ENCODE results near the gene DCUN1D1. TPM values are rescaled to one million over a fixed set of nuclear protein-coding genes. Genes with fewer than 3 reads are reported as not detected.

DCUN1D1 gene
- total and polyA plus RNA-seq, 8 donors: 2.8 to 25.0 (median 16.3) TPM

DNA sequence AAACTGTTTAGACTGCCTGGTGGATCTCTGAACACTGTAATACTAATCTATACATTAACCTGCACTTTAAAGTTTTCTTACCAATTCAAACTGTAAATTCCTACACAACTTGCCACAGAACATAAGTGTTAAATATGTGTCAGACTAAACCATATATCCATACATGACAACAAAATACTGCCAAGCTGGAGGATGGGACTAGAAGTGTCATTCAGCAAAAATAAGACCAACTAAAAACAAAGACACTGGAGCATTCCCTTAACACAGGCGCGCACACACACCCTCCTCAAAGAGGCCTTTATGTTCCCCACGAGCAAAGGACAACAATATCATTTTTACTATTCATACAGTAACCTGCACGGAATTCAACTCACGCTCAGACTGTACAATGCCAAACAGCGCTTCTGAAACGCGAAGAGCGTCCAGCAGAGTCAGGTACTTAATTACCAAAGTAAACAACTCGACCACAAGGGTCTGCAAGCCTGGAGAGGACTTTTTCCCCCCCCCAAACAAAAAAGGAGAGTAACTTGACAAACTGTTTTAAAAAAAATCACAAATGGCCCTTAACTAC lies 1.1 kb downstream of the DCUN1D1 start:
- intact Hi-C loops (cut with DNase I): no loop called here
- Histone ChIP-seq H3K27me3 (no peaks in the 10 kb centered on the region), H3K9me3 (no peaks in the 10 kb centered on the region), H3K27ac (no peak overlapping the region), H3K4me1 (peaks cover 0 to 10% (median 8%) of the 10 kb centered on the region in 3 donors), H3K36me3 (no peaks in the 10 kb centered on the region), H3K4me3 (peak overlapping the region; percentile 74 to 94 (median 84))
- TF ChIP-seq, protein P1, sequence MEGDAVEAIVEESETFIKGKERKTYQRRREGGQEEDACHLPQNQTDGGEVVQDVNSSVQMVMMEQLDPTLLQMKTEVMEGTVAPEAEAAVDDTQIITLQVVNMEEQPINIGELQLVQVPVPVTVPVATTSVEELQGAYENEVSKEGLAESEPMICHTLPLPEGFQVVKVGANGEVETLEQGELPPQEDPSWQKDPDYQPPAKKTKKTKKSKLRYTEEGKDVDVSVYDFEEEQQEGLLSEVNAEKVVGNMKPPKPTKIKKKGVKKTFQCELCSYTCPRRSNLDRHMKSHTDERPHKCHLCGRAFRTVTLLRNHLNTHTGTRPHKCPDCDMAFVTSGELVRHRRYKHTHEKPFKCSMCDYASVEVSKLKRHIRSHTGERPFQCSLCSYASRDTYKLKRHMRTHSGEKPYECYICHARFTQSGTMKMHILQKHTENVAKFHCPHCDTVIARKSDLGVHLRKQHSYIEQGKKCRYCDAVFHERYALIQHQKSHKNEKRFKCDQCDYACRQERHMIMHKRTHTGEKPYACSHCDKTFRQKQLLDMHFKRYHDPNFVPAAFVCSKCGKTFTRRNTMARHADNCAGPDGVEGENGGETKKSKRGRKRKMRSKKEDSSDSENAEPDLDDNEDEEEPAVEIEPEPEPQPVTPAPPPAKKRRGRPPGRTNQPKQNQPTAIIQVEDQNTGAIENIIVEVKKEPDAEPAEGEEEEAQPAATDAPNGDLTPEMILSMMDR (IDR thresholded peaks at IDR 0.05): no peak
- ATAC-seq (peak in 2 of 4 donors; percentile 9 to 13), DNase-seq (no peak), FAIRE-seq (no peak)
- 1 to 2% methylated on average over 10 of the region's 10 CpGs for WGBS, 2 donors

DNA sequence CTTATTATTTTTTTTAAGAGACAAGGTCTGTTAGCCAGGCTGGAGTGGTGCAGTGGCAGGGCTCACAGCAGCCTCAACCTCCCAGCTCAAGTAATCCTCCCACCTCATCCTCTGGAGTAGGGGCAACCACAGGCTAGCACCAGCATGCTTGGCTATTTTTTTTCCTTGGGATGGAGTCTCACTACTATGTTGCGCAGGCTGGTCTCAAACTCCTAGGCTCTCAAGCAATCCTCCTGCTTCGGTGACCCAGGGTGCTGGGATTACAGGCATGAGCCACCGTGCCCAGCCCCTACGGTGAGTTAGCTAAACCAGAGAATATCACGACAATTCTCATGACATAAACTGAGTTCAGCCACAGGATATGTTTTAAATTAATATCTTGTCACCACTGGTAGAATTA lies 2.0 kb downstream of the DCUN1D1 start:
- no peak for FAIRE-seq
- Histone ChIP-seq H3K4me3 (no peak overlapping the region), H3K36me3 (no peaks in the 10 kb centered on the region), H3K27me3 (no peaks in the 10 kb centered on the region), H3K4me1 (peaks cover 0 to 10% (median 8%) of the 10 kb centered on the region in 3 donors), H3K9me3 (no peaks in the 10 kb centered on the region), H3K27ac (no peak overlapping the region)
- TF ChIP-seq, protein P1 (IDR thresholded peaks at IDR 0.05): no peak
- 74 to 82% methylated on average over 5 of the region's 5 CpGs for WGBS, 2 donors
- intact Hi-C loops (cut with DNase I): no loop called here
- DNase-seq: no peak
- no peak for ATAC-seq

DNA sequence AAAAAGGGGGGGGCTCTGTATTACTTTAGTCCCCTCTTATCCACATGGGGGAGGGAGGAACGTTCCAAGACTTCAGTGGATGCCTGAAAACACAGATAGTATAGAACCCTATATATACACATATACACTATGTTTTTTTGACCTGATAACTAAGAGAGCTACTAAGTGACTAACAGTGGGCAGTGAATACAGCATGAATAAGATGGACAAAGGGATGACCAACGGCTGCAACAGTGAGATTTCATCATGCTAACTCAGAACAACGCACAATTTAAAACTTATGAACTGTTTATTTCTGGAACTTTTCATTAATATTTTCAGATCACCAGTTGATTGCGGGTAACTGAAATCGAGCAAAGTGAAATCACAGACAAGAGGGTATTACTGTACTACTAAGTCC lies 7.3 kb downstream of the DCUN1D1 start:
- Histone ChIP-seq H3K27ac (no peak overlapping the region), H3K4me3 (no peak overlapping the region), H3K36me3 (no peaks in the 10 kb centered on the region), H3K27me3 (no peaks in the 10 kb centered on the region), H3K4me1 (peaks cover 0 to 14% (median 0%) of the 10 kb centered on the region in 3 donors), H3K9me3 (no peaks in the 10 kb centered on the region)
- TF ChIP-seq, protein P1 (IDR thresholded peaks at IDR 0.05): no peak
- DNase-seq (no peak), ATAC-seq (no peak), FAIRE-seq (no peak)
- 95 to 99% methylated on average over 5 of the region's 5 CpGs for WGBS, 2 donors
- intact Hi-C loops (cut with DNase I): no loop called here

DNA sequence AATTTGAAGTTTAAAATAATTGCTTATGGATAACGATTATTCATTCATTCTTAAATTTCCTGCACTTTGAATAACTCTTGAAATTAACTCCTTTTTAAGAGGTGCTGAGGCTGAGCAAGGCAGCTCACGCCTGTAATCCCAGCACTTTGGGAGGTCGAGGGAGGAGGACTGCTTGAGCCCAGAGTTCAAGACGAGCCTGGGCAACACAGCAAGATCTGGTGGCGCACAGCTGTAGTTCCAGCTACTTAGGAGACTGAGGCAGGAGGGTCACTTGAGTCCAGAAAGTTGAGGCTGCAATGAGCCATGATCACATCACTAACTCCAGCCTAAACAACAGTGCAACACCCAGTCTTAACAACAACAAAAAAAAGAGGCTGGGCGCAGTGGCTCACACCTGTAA lies 8.0 kb downstream of the DCUN1D1 start:
- DNase-seq (no peak), FAIRE-seq (no peak), ATAC-seq (no peak)
- peaks cover 0 to 19% (median 0%) of the 10 kb centered on the region in 3 donors for H3K4me1 ChIP-seq
- intact Hi-C loops (cut with DNase I): no loop called here
- TF ChIP-seq, protein P1 (IDR thresholded peaks at IDR 0.05): no peak
- H3K27me3 ChIP-seq: no peaks in the 10 kb centered on the region
- H3K9me3 ChIP-seq: no peaks in the 10 kb centered on the region
- no peaks in the 10 kb centered on the region for H3K36me3 ChIP-seq
- no peak overlapping the region for H3K27ac ChIP-seq
- no peak overlapping the region for H3K4me3 ChIP-seq
- 89 to 93% methylated on average over 6 of the region's 6 CpGs for WGBS, 2 donors

DNA sequence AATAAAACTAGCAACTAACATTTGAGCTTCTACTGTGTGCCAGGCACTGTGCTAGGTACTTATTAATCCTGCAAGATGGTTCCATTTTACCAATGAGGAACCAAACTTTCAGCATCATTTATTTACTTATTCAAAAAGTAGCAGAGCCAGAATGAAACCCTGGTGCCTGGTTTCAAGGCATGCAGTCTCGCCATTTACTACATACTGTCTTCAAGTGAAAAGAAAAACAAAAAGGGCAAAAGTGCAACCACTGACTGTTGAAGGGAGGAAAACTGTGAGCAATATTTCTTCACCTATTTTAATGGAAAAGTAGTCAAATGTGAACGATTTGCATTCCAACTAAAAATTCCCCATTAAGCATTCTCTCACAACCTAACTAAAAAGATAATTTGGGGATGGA lies 8.7 kb downstream of the DCUN1D1 start:
- WGBS, 2 donors: 72 to 73% methylated on average over 2 of the region's 2 CpGs
- FAIRE-seq (no peak), ATAC-seq (no peak), DNase-seq (no peak)
- Histone ChIP-seq H3K4me3 (no peak overlapping the region), H3K27me3 (no peaks in the 10 kb centered on the region), H3K36me3 (no peaks in the 10 kb centered on the region), H3K4me1 (peaks cover 0 to 19% (median 0%) of the 10 kb centered on the region in 3 donors), H3K27ac (no peak overlapping the region), H3K9me3 (no peaks in the 10 kb centered on the region)
- TF ChIP-seq, protein P1 (IDR thresholded peaks at IDR 0.05): no peak
- intact Hi-C loops (cut with DNase I): no loop called here
